GM23338 (cell line): Measurements from ENCODE around the gene THOC2. TPM values are rescaled to one million over a fixed set of nuclear protein-coding genes. Genes with fewer than 3 reads are reported as not detected.

Experiments used
- ATAC-seq: fragments of 200-7000 bp; cut with Tn5 transposase; 3 replicates; pipeline ENCODE4 v1.9.1; 2020
- DNase-seq: peaks from one replicate; pipeline ENCODE4 v3.0.0-alpha.2; 2015; ENCODE audit warnings: low spot score
- H2AFZ ChIP-seq: fragments of 200-600 bp; sonication (generic); 2 replicates; pipeline ENCODE4 v1.8.0; 2016; ENCODE audit warnings: antibody characterized with exemption, mild to moderate bottlenecking, moderate library complexity
- H3F3A ChIP-seq: fragments of 200-600 bp; sonication (generic); replicated peaks from 2 replicates; pipeline ENCODE4 v1.8.0; 2017; ENCODE audit warnings: antibody characterized with exemption, mixed run types, low read depth
- H3K27ac ChIP-seq: fragments of 200-600 bp; sonication (generic); 2 replicates; pipeline ENCODE4 v1.6.1; 2016; ENCODE audit warnings: low read depth
- H3K27me3 ChIP-seq: fragments of 200-600 bp; sonication (generic); 2 replicates; pipeline ENCODE4 v1.8.0; 2016; ENCODE audit warnings: mild to moderate bottlenecking, mixed run types, moderate library complexity; ENCODE audit not compliant: insufficient read depth
- H3K36me3 ChIP-seq: fragments of 200-600 bp; sonication (generic); 2 replicates; pipeline ENCODE4 v1.8.0; 2016; ENCODE audit warnings: mild to moderate bottlenecking; ENCODE audit not compliant: insufficient read depth
- H3K4me1 ChIP-seq: fragments of 200-600 bp; sonication (generic); 2 replicates; pipeline ENCODE4 v1.8.0; 2016; ENCODE audit warnings: mild to moderate bottlenecking, moderate library complexity; ENCODE audit not compliant: insufficient read depth
- H3K4me2 ChIP-seq: fragments of 200-600 bp; sonication (generic); 2 replicates; pipeline ENCODE4 v1.7.1; 2017; ENCODE audit warnings: mixed run types
- H3K4me3 ChIP-seq: fragments of 200-600 bp; sonication (generic); 2 replicates; pipeline ENCODE4 v1.6.1; 2016; ENCODE audit warnings: mixed run types
- H3K79me2 ChIP-seq: fragments of 200-600 bp; sonication (generic); replicated peaks from 2 replicates; pipeline ENCODE4 v1.8.0; 2017; ENCODE audit warnings: mild to moderate bottlenecking; ENCODE audit not compliant: insufficient read depth
- H3K9me2 ChIP-seq: fragments of 200-600 bp; sonication (generic); 2 replicates; pipeline ENCODE4 v1.8.0; 2017; ENCODE audit not compliant: insufficient read depth
- H4K20me1 ChIP-seq: fragments of 200-600 bp; sonication (generic); replicated peaks from 2 replicates; pipeline ENCODE4 v1.8.0; 2017; ENCODE audit warnings: mild to moderate bottlenecking; ENCODE audit not compliant: insufficient read depth
- H3K27ac Mint-ChIP-seq: 2 replicates; pipeline ENCODE4 v1.8.0; 2020; ENCODE audit warnings: inconsistent platforms, mild to moderate bottlenecking, moderate library complexity, mixed read lengths
- H3K27me3 Mint-ChIP-seq: 3 replicates; pipeline ENCODE4 v1.8.0; 2022; ENCODE audit warnings: low read depth, mild to moderate bottlenecking, moderate library complexity, mixed read lengths, inconsistent platforms; ENCODE audit not compliant: insufficient read depth, poor library complexity
- H3K36me3 Mint-ChIP-seq: 3 replicates; pipeline ENCODE4 v1.8.0; 2021; ENCODE audit warnings: low read depth, mild to moderate bottlenecking, inconsistent platforms, moderate library complexity, mixed read lengths
- H3K4me1 Mint-ChIP-seq: 3 replicates; pipeline ENCODE4 v1.8.0; 2020; ENCODE audit warnings: mild to moderate bottlenecking, inconsistent platforms, mixed read lengths
- H3K4me3 Mint-ChIP-seq: 3 replicates; pipeline ENCODE4 v1.8.0; 2021; ENCODE audit warnings: moderate library complexity, mild to moderate bottlenecking, inconsistent platforms, mixed read lengths
- H3K9me3 Mint-ChIP-seq: 3 replicates; pipeline ENCODE4 v1.8.0; 2020; ENCODE audit warnings: moderate library complexity, mild to moderate bottlenecking, inconsistent platforms, mixed read lengths
- EZH2 ChIP-seq: fragments of 200-600 bp; sonication (generic); IDR thresholded peaks from one replicate; pipeline ENCODE4 v1.8.0; 2017; ENCODE audit warnings: antibody characterized with exemption, mild to moderate bottlenecking, low read depth; ENCODE audit not compliant: unreplicated experiment
- EZH2phosphoT487 ChIP-seq: fragments of 200-600 bp; sonication (generic); IDR thresholded peaks from one replicate; pipeline ENCODE4 v1.8.1; 2018; ENCODE audit warnings: antibody characterized with exemption; ENCODE audit not compliant: unreplicated experiment
- STAT1 ChIP-seq: IDR thresholded peaks from one replicate; pipeline ENCODE4 v1.6.1; 2016; ENCODE audit warnings: antibody characterized with exemption; ENCODE audit not compliant: unreplicated experiment
- ZNF114 ChIP-seq: fragments of 250-450 bp; sonication (Bioruptor Pico); IDR thresholded peaks from 2 replicates; pipeline ENCODE4 v1.5.0; 2020; ENCODE audit warnings: mild to moderate bottlenecking, moderate library complexity
- polyA plus RNA-seq: library from polyadenylated mRNA; unstranded; fragments of >200 nt; fragmentation: Nextera tagmentation; extraction: Ambion mirVana; gene quantifications from 2 replicates; pipeline ENCODE4 v1.2.1, GENCODE V29; 2016
- total RNA-seq: library from RNA; depleted of rRNA; stranded (reverse); fragments of >200 nt; shearing (Covaris generic); gene quantifications from 2 replicates; pipeline ENCODE4 v1.2.3, GENCODE V29; 2014
- TF ChIP-seq, protein P1 (sequence below): IDR thresholded peaks from 2 replicates; pipeline ENCODE4 v1.6.1; 2016; ENCODE audit warnings: antibody characterized with exemption
- TF ChIP-seq, protein P2 (sequence below): fragments of 250-450 bp; sonication (Bioruptor Pico); IDR thresholded peaks from 2 replicates; pipeline ENCODE4 v1.5.0; 2020; ENCODE audit warnings: mild to moderate bottlenecking, moderate library complexity

The THOC2 gene
- total and polyA plus RNA-seq, 2 experiments from 2014 or later = 86.6 to 138 TPM

DNA sequence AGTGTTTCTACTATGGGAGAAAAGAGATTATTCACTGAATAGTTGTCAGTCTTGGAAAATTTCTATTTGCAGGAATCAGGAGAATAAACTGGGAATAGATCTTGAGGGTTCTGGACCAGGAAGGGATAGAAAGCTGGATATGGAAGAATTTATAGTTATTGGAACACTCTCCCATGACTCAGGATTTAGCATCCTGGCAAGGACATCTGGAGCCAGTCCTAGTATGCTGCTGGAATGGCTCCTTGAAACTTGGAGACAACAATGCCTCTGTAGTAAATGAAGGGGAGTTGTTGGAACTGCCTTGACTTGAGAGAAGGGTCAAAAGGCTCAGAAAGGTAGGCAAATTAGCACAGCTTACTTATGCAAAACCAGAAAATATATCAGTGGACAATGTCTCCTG is 23.5 kb upstream of the THOC2 start:
- H3K36me3 ChIP-seq = no peaks in the 10 kb centered on the region
- no peak overlapping the region for H2AFZ ChIP-seq
- H3K9me3 Mint-ChIP-seq = peaks cover 13% of the 10 kb centered on the region; the same call in 2 of the 3 replicates
- no peak overlapping the region for H3K4me3 Mint-ChIP-seq
- H3K36me3 Mint-ChIP-seq = no peaks in the 10 kb centered on the region
- TF ChIP-seq, protein P1, sequence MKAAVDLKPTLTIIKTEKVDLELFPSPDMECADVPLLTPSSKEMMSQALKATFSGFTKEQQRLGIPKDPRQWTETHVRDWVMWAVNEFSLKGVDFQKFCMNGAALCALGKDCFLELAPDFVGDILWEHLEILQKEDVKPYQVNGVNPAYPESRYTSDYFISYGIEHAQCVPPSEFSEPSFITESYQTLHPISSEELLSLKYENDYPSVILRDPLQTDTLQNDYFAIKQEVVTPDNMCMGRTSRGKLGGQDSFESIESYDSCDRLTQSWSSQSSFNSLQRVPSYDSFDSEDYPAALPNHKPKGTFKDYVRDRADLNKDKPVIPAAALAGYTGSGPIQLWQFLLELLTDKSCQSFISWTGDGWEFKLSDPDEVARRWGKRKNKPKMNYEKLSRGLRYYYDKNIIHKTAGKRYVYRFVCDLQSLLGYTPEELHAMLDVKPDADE = no peak
- no peak for TF ChIP-seq EZH2
- TF ChIP-seq ZNF114 (CRISPR knock-in tag) = no peak
- TF ChIP-seq STAT1 = no peak
- TF ChIP-seq, protein P2, sequence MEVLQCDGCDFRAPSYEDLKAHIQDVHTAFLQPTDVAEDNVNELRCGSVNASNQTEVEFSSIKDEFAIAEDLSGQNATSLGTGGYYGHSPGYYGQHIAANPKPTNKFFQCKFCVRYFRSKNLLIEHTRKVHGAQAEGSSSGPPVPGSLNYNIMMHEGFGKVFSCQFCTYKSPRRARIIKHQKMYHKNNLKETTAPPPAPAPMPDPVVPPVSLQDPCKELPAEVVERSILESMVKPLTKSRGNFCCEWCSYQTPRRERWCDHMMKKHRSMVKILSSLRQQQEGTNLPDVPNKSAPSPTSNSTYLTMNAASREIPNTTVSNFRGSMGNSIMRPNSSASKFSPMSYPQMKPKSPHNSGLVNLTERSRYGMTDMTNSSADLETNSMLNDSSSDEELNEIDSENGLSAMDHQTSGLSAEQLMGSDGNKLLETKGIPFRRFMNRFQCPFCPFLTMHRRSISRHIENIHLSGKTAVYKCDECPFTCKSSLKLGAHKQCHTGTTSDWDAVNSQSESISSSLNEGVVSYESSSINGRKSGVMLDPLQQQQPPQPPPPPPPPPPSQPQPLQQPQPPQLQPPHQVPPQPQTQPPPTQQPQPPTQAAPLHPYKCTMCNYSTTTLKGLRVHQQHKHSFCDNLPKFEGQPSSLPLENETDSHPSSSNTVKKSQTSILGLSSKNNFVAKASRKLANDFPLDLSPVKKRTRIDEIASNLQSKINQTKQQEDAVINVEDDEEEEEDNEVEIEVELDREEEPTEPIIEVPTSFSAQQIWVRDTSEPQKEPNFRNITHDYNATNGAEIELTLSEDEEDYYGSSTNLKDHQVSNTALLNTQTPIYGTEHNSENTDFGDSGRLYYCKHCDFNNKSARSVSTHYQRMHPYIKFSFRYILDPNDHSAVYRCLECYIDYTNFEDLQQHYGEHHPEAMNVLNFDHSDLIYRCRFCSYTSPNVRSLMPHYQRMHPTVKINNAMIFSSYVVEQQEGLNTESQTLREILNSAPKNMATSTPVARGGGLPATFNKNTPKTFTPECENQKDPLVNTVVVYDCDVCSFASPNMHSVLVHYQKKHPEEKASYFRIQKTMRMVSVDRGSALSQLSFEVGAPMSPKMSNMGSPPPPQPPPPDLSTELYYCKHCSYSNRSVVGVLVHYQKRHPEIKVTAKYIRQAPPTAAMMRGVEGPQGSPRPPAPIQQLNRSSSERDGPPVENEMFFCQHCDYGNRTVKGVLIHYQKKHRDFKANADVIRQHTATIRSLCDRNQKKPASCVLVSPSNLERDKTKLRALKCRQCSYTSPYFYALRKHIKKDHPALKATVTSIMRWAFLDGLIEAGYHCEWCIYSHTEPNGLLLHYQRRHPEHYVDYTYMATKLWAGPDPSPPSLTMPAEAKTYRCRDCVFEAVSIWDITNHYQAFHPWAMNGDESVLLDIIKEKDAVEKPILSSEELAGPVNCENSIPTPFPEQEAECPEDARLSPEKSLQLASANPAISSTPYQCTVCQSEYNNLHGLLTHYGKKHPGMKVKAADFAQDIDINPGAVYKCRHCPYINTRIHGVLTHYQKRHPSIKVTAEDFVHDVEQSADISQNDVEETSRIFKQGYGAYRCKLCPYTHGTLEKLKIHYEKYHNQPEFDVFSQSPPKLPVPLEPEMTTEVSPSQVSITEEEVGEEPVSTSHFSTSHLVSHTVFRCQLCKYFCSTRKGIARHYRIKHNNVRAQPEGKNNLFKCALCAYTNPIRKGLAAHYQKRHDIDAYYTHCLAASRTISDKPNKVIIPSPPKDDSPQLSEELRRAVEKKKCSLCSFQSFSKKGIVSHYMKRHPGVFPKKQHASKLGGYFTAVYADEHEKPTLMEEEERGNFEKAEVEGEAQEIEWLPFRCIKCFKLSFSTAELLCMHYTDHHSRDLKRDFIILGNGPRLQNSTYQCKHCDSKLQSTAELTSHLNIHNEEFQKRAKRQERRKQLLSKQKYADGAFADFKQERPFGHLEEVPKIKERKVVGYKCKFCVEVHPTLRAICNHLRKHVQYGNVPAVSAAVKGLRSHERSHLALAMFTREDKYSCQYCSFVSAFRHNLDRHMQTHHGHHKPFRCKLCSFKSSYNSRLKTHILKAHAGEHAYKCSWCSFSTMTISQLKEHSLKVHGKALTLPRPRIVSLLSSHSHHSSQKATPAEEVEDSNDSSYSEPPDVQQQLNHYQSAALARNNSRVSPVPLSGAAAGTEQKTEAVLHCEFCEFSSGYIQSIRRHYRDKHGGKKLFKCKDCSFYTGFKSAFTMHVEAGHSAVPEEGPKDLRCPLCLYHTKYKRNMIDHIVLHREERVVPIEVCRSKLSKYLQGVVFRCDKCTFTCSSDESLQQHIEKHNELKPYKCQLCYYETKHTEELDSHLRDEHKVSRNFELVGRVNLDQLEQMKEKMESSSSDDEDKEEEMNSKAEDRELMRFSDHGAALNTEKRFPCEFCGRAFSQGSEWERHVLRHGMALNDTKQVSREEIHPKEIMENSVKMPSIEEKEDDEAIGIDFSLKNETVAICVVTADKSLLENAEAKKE = no peak
- no peak for TF ChIP-seq EZH2phosphoT487
- no peaks in the 10 kb centered on the region for H3K9me2 ChIP-seq
- no peak overlapping the region for H3K27ac Mint-ChIP-seq
- no peaks in the 10 kb centered on the region for H4K20me1 ChIP-seq
- H3K27me3 ChIP-seq = no peaks in the 10 kb centered on the region
- H3K4me1 Mint-ChIP-seq = no peaks in the 10 kb centered on the region
- ATAC-seq (no peak), DNase-seq (no peak)
- no peak overlapping the region for H3K4me2 ChIP-seq
- no peak overlapping the region for H3K4me3 ChIP-seq
- peaks cover 4% of the 10 kb centered on the region for H3K27me3 Mint-ChIP-seq
- H3K4me1 ChIP-seq = no peaks in the 10 kb centered on the region
- no peak overlapping the region for H3K27ac ChIP-seq
- no peaks in the 10 kb centered on the region for H3K79me2 ChIP-seq
- H3F3A ChIP-seq = no peaks in the 10 kb centered on the region
